ENCODE measurements around the gene RAB6B.

DNA sequence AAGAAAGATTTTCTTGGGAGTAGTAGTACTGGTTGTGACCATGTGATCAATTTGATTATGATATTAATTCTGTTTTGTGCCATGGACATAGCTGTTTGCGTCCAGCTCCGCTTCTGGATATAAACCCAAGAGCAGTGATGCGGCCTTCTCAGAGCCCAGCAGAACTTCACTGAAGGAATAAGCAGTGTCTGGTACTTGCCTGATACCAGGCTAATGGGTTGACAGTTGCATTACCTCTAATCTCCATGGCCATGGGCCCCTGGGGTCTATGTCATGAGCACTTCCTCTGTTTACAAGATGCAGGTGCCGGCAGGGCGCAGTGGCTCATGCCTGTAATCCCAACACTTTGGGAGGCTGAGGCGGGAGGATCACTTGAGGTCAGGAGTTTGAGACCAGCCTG lies 36.3 kb upstream of the RAB6B start:
- TF ChIP-seq, protein P1, sequence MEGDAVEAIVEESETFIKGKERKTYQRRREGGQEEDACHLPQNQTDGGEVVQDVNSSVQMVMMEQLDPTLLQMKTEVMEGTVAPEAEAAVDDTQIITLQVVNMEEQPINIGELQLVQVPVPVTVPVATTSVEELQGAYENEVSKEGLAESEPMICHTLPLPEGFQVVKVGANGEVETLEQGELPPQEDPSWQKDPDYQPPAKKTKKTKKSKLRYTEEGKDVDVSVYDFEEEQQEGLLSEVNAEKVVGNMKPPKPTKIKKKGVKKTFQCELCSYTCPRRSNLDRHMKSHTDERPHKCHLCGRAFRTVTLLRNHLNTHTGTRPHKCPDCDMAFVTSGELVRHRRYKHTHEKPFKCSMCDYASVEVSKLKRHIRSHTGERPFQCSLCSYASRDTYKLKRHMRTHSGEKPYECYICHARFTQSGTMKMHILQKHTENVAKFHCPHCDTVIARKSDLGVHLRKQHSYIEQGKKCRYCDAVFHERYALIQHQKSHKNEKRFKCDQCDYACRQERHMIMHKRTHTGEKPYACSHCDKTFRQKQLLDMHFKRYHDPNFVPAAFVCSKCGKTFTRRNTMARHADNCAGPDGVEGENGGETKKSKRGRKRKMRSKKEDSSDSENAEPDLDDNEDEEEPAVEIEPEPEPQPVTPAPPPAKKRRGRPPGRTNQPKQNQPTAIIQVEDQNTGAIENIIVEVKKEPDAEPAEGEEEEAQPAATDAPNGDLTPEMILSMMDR (conservative IDR thresholded peaks at IDR 0.05; ENCODE audit: low read depth, low read length), result no peak
- TF ChIP-seq EZH2 (IDR thresholded peaks at IDR 0.05; ENCODE audit: borderline replicate concordance, low read depth, low read length, poor library complexity, severe bottlenecking), result no peak
